GM19043 (cell line): ENCODE data around the gene HOXB5.

ENCODE experiments used
- ATAC-seq: cut with Tn5 transposase; IDR thresholded peaks from one replicate; pipeline ENCODE4 v1.9.1; 2021; ENCODE audit warnings: low read depth; ENCODE audit not compliant: unreplicated experiment

HOXB5 gene

GRCh38 chr17:48551596-48552465 is 41.7 kb downstream of the HOXB5 start:
- ATAC-seq = no peak

GRCh38 chr17:48551214-48551555 is 42.4 kb downstream of the HOXB5 start:
- ATAC-seq = no peak

- ATAC-seq = no peak
Observed at GRCh38 chr17:48550502-48551213, 42.9 kb downstream of the HOXB5 start.

GRCh38 chr17:48549914-48550501 is 43.6 kb downstream of the HOXB5 start:
- no peak for ATAC-seq

GRCh38 chr17:48549281-48549630 is 44.3 kb downstream of the HOXB5 start:
- no peak for ATAC-seq

GRCh38 chr17:48548523-48549280 is 44.9 kb downstream of the HOXB5 start:
- ATAC-seq = no peak

- ATAC-seq = no peak
Observed at GRCh38 chr17:48547808-48548522, 45.6 kb downstream of the HOXB5 start.

GRCh38 chr17:48546924-48547807 is 46.4 kb downstream of the HOXB5 start:
- no peak for ATAC-seq

- no peak for ATAC-seq
Observed at GRCh38 chr17:48546137-48546923, 47.2 kb downstream of the HOXB5 start.

- ATAC-seq = no peak
Observed at GRCh38 chr17:48545539-48545938, 48.0 kb downstream of the HOXB5 start.

GRCh38 chr17:48545022-48545375 is 48.6 kb downstream of the HOXB5 start, which contains the start of gene HOXB2:
Gene HOXB2 (minus strand): TSS chr17:48545109. CDS start chr17:48544911, 198 bp downstream.
- ATAC-seq = no peak

GRCh38 chr17:48544349-48545021 is 49.1 kb downstream of the HOXB5 start:
- ATAC-seq = no peak

GRCh38 chr17:48543854-48544348 is 49.7 kb downstream of the HOXB5 start:
- no peak for ATAC-seq

GRCh38 chr17:48543107-48543853 is 50.3 kb downstream of the HOXB5 start:
- ATAC-seq = no peak

GRCh38 chr17:48542698-48543106 is 50.9 kb downstream of the HOXB5 start:
- no peak for ATAC-seq

- ATAC-seq = no peak
Observed at GRCh38 chr17:48542114-48542656, 51.4 kb downstream of the HOXB5 start.

- ATAC-seq = no peak
Observed at GRCh38 chr17:48541577-48542113, 51.9 kb downstream of the HOXB5 start.
